GM21515 (cell line): Measurements from ENCODE around the gene ENTPD2.

ENCODE experiments used
- ATAC-seq: cut with Tn5 transposase; IDR thresholded peaks from one replicate; pipeline ENCODE4 v1.9.1; 2021; ENCODE audit not compliant: unreplicated experiment

Gene ENTPD2

DNA sequence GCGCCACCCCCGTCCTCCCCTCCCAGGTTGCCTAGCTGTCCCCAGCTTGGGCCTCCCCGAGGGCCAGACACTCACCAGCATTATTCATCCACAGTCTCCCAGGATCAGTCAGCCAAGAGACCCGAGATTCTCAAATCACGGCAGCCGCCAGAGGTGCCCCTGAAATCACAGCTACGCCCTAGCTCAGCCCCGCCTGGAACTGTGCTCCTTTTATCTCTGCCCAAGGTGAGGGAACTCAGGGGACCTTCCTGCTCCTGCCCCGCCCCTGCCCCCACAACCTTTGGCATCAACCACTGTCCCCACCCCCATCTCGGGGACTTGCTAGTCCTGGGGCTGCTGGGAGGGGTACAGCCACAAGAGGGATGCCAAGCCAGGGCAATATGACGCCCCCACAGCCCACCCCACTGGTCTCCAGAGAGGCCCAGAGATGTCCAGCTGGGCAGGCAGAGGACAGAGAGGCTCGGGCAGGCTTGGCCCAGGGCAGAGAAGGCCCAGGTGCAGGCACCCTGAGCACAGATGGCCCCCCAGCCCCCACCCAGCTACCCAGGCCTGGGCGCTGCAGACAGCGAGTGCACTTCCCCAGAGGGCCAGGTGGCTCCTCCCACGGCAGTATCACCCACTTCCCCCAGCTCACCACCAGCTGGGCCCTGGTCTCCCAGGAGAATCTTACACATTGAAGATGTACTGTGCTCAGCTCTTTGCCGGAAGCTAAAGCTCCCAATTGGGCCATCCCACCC, 21.8 kb downstream of the ENTPD2 start, which contains the start of gene FUT7:
TSS of gene FUT7 (minus strand) at position 185 of the 737 bp plus-strand sequence. CDS start at position 88, 97 bp downstream.
- ATAC-seq: no peak

DNA sequence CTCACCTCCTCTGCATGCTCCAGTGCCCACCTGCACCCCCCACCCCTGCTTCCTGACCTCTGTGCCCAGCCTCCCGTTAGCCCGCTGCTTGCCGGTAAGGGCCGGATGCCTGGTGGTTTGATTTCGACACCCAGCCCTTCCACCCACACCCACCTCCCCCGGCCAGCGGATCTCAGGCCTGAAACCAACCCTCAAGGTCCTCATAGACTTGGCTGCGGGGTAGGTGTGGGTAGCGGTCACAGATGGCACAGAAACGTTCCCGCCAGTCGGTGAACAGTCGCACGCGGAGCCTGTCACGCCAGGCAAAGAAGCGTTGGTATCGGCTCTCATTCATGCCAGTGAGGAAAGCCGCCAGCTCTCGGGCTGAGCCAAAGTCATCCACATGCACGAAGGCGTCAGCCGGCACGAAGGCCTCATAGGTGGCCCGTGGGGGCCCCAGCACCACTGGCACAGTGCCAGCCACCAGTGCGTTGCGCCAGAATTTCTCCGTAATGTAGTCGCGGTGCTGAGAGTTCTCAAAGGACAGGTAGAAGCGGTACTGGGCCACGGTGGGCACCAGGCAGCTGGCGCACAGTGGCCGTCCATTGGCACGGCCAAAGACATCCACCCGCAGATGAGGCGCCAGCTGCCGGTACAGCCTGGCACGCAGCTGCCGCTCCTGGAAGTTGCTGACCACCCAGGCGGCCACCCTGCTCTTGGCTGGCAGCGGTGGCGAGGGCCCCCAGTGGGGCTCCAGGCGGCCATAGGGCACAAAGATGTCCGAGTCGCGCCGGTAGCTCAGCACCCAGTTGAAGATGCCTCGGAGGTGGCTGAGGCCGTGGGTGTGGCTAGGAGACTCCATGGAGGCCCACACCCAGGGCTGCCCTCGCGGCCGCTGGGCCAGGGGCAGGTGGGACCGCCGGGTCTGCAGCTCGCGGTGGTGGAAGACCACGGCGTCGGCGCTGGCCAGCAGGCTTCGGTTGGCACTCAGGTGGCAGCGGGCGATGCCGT, 23.0 kb downstream of the ENTPD2 start:
- ATAC-seq: no peak

DNA sequence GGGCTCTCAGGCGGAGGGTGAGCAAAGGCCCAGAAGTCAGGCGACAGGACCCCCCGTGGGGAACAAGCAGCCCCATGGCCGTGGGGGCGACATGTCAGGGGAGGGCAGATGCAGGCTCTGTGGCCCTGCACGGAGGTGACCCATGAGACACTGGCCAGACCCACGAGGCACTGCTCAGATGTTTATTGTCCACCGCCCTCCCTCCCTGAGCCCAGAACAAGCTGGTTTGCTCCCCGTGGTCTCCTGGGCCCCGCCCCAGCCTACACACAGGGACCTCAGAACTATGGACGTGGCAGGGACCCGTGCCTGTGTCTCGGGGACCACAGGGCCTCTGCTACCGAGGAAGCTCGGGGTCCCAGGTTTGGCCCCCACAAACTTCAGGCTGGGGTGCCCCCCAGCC, 23.9 kb downstream of the ENTPD2 start:
- no peak for ATAC-seq

DNA sequence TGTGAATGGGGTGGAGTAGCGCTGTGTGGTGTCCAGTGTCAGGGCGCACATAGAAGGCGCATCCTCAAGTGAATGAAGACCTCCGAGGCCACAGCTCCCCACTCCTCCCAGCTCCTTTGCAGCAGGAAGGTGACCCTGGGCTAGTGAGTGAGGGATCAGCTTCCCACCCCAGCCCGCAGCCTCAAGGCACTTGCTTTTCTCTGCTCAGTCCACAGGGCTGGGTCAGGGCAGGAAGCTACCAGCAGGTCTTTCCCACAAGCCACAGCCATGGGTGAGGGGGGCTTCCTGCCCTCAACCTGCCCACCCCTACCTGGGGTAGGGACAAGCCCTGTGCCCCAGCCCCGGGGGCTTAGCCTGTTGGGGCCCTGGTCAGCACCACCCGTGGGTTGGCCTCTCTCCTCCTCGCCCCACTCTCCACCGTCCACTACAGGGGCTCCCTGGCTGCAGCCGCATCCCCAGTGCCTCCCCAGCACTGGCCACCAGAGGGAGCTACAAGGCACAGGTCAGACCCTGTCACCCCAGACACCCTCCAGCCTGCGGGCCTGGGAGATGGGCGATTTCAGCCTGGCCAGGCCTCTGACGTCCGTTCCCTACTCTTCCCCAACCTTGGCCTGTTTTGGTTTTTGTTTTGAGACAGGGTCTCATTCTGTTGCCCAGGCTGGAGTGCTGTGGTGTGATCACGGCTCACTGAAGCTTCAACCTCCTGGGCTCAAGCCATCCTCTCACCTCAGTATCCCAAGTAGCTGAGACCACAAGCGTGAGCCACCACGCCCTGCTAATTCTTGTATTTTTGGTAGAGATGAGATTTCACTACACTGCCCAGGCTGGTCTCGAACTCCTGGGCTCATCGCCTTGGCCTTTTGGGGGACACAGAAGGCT, 24.6 kb downstream of the ENTPD2 start:
- no peak for ATAC-seq

DNA sequence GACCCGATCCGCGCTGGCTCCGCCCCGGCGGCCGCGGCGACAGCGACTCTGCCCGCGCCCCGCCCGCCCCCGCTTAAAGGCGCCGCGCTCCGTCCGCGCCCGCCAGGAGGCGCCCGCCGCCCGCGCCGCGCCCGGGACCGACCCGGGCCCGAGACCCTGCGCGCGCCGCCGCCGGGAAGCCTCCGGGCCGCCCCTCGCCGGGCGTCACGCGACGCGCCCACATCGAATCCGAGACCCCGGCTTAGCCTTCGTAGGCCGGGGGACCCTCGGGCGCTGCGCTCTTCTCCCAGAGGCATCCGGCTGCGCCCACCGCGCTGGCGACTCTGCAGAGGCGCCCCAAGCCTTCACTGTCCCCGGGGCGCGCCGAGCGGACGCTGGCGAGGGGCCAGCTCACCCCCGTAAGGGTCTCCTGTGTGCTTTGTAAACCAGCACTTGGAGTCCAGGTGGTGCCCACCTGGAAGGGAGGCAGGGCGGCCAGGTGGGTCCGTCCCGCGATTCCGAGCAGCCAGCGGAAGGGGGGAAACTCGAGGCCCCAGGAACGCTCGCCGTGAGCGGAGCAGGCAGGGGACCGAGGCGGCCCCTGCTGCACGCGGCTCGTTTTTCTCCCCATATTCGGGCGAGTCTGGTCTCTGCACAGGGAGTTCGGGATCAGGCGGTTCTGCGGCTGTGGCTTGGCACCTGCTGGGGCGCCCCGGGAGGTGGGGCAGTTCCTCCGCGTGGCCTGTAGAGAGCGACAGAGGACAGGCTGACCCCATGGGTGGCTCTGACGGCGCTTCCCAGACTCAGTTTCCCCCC, 25.4 kb downstream of the ENTPD2 start:
- ATAC-seq: no peak

DNA sequence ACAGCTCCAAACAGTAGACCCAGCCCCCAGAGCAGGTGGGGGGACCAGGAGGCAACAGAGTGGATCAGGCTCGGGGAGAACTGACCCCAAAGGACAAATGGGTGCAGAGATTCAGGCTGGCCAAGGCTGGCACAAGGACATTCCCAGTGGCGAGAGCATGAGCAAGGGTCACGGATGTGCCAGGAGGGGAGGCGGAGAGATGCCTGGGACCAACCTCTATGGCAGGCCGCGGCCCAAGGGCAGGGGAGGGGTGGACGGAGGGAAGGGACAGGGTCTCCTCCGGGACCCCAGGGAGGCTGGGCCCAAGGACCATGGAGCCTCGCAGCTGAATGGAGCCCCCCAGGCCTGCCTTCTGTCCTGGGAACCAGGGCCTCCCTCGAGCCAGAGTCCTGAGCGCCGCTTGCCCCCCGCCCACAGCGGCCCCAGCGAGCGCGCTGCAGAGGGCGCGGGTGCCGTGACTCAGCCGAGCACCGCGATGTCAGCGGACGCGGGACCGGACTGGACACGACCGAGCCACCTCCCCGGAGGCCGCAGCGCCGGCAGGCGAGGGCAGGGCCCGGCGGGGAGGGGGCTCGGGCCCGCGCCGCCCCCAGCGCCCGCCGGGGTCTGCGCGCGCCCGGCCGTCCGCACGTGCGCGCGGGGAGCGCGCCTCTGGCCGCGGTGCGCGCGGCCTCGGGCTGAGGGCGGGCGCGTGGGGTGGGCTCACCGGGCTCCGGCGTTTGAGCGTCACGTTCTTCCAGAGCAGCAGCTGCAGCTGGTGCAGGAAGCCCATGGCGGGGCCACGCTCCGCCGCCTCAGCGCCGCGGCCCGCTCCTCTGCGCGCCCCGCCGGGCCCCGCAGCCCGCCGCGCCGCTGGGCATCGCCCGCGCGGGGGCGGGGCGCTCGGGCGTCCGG, 26.2 kb downstream of the ENTPD2 start, which contains the start of gene ABCA2:
TSS of gene ABCA2 (minus strand) at position 869 of the 894 bp plus-strand sequence. CDS start at position 772, 97 bp downstream.
- ATAC-seq: no peak

DNA sequence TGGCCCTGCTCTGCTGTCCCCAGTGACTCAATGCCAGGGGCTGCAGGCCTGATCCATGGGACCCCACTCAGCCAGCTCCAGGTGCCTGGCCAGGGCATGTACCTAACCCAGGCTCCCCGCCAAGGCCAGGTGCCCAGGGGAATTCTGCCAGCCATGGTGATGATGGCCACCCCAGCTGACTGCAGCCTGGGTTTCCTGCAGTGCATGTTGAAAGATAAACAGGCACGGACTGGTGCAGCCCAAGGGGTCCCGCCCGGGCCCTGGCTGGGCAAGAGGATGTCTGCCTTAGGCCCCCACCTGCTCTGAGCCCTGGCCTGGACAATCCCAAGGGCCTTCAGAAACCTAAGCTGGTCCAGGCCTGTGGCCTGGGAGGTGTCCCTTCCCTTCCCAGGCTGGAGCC, 27.0 kb downstream of the ENTPD2 start:
- no peak for ATAC-seq

DNA sequence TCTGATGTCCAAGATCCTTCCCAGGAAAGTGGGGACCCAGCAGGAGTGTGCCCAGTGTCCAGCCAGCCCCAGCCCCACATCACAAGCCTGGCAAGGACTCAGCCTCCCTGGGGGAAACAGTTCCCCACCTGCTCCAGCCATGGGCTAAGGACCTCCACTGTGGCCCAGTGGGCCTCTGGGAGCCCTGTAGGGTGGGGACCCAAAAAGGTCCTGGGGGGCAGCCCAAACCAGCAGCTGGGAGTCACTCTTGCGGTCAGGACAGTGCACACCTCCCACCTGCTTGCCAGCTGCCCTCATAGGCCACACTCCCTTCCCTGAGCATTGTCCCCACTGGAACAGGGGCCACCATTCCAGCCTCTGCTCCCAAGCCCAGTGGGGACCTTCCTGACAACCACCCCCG, 27.5 kb downstream of the ENTPD2 start:
- no peak for ATAC-seq

DNA sequence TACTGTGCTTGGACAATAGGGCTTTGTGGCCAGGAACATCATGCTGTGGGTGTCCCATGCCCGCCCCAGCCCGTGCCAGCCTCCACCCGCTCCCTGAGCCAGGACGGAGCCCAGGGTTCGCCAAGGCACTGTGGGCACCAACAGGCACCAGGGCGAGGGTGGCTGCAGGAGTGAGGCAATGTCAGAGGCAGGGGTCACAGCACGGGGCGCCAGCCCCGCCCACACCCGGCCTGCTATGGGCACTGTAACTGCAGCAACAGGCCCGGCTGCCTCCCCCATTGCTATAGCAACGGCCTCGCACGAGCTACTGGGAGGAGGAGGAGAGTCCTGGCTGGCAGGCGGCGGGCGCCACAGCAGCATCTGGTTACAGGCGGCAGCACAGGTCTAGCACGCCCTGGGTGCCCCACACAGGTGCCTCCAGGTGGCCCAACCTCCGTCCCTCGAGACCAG, 28.3 kb downstream of the ENTPD2 start:
- no peak for ATAC-seq

DNA sequence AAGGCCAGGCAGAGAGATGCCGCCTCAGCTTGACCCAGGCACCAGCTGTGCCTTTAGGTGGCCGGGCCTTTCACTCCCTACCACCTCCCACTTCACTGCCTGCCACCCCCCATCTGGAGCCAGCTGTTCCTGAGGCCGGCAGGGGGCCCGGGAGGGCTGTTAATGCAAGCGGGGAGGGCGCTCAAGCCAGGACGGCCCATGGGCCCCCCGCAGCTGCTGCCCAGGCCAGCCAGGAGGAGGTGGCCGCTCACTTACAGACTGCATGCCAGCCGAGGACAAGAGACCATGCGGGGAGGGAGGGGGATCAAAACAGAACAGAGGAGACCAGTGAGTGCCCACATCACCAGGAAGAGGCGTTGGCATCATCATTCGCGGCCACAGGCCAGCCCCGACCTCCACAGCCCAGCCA, 30.3 kb downstream of the ENTPD2 start:
- ATAC-seq: no peak

DNA sequence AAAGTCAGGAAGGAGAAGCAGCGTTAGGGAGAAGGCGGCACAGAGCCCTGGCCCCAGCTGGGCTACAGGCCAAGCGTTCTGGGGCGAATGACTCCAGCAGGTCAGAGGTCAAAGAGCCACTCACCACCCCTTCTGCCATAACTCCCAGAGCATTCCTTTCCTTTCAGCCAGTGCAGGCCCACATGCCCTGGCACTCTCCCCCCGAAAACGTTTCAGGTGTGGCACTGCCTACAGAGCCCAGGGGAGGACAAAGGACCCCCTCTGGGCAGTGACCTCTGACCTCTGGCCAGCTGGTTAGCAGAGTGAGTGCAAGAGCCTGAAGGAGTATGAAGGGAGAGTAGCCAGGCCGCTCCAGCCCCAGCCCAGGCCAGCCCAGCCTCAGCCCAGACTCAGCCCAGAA, 30.7 kb downstream of the ENTPD2 start:
- ATAC-seq: no peak

DNA sequence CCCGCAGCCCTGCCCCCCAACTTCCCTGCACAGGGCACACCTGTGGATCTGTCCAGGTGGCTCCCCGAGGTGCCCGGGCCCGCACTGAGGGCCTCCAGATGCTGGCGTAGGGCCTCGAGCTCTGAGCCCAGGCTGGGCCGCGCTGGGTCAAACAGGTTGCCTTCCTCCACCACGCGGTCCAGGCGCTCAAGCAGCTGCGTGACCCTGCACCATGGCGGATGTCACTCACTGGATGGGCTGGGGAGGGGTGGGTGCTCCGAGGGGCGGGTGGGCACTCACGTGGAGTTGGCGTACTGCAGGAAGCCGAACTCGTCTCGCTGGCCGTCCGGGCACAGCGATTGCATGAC, 31.2 kb downstream of the ENTPD2 start:
- no peak for ATAC-seq

DNA sequence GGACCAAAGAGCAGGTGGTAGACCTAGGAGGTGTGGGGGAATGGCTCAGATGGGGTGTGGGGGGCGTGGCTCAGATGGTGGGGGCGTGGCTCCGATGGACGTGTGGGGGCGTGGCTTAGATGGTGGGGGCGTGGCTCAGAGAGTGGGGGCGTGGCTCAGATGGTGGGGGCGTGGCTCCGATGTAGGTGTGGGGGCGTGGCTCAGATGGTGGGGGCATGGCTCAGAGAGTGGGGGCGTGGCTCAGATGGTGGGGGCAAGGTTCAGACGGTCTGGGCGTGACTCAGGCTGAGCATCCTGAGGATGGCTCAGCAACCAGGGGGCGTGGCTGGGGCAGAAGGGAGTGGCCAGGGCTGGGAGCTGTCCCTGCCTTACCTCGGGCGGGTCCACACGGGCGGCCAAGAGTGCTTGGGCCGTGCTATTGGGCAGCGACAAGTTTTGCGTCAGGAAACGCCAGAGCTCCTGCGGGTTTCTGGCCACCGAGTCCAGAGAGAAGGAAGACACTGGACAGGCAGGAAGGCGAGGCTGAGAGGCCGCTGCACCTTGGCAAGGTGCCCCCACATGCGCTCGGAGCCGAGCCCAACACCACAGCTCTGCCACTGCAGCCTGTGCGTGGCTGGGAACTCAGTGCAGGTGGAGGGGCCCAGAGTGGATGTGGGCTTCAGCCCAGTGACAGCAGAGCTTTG, 31.7 kb downstream of the ENTPD2 start:
- no peak for ATAC-seq

DNA sequence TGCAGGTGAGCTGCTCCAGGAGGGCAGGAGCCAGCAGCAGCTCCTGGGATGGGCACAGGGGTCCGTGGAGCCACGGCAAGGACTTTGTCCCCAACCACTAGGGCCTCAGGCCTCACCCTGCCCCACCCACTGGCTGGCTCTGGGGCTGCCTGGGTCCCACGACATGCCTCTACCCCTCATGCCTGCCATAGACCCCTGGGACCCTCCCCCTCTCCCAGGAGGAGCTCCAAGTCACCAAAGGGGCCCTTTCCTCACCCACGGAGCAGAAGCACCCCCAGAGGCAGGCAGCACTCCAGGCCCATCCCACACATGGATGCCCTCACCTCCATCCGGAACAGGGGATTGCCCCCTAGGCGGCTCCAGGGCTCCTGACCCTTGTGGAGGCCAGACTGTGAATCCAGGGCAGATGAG, 32.3 kb downstream of the ENTPD2 start:
- ATAC-seq: no peak

DNA sequence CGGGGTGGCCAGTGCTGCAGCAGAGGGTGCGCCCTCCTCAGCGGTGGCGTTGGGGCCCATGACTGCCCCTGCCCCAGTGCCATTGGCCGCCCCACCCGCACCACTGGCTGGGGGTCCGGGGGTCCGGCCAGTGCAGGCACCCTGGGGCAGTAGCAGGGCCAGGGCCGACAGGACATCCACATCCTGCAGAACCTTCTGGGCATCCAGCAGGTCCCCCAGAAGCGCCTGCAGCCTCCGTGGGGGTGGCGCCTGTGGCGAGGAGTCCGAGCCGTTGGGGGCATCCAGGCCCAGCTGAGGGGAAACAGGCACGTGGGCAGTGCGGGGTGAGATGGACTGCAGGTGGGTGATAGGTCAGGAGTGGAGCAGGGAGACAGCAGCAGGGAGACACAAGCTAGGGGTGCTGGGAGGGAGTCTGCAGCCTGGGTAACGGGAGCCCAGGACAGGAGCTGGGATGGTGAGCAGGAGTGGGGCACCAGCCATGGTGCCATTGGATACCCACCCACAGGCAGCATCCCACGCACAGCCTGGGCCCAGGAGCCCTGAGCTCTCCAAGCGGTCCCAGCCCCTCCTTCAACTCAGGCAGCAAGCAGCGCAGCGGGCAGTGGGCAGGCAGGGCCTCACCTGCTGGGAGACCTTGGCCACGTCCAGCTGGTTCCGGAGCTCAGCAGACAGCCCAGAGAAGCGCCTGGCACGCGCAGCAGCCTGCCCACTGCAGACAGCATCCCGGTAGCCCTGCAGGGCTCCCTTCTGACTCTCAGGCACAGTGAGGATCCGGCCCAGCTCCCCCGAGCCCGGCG, 32.9 kb downstream of the ENTPD2 start:
- ATAC-seq: no peak

DNA sequence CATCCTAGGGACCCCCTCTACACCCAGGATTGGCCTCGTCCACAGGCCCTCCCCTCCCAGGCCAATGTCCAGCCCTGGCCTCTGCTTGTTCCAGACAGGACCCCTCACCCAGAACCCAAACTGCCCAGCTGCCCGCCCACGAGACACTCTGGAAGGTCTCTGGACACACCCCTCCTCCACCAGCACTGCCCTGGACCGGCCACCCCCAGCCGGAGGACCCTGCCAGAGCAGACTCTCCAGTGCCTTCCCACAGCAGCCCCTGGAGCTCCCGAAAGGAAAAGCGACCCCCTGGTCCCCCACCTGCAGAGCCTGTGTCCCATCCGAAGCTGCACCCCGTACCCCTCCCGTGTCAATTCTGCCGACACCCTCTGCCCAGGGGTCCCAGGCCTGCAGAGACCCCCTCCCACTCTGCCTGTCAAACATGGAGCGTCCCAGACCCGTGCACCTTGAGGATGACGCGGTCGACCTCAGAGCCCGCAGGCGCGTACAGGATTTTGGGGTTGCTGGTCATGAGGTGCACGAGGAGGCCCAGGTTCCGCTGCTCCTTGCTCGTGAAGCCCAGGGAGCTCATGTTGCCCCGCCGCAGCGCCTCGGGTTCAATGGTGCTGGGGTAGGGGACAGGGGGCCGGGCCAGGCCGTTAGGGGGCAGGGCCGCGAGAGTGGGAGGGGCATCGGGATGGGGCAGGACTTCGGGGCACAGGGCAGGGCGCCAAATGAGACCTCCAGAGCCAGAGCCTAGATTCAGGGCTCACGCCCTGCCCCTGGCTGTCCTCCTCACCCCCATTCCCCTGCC, 33.8 kb downstream of the ENTPD2 start:
- ATAC-seq: no peak
